Measurements from ENCODE around the gene NR2F6. TPM values are rescaled to one million over a fixed set of nuclear protein-coding genes. Genes with fewer than 3 reads are reported as not detected.

Gene NR2F6
- total RNA-seq, 1 experiment from 2014 or later: 26.3 TPM

DNA sequence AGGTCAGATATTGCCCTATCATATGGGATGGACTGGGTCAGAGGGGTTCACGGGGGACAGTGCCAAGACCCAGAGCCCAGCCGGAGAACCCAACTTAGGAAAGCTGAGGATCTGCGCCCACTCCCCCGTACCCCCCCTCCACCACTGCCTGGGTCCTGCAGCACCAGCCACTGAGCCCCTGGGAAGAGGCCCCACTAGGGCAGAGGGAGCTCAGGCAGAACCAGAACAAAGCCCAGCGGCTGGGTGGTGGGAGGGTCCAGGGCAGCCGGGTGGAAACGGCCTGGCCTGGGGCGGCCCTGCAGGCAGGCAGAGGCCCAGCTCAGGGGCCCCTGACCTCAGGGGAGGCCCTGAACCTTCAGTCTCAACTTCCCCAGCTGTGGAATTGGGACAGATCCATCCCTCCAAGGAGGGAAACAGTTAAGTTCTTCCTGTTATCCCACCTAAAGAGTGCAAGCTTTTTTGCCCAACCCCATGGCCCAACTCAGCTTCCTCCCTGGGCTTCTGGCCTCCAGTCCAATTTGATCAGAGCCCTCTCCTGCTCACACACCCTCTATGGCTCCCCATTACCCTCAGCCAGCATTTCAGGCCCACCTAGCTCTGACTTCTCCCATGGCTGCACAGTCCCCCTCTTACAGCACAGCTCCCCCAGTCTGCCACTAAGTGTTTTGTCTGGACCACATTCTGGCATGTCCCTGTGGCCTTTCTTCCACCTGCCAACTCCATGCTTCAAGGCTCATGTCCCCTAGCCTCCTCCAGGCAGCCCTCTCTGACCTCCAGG, 3.1 kb downstream of the NR2F6 start:
- H3K36me3 ChIP-seq (ENCODE audit: insufficient read depth, low read length, poor library complexity, severe bottlenecking): no peaks in the 10 kb centered on the region
- peaks cover 12% of the 10 kb centered on the region for H3K4me1 ChIP-seq (ENCODE audit: insufficient read depth, low read length, poor library complexity, severe bottlenecking)
- intact Hi-C loops (cut with micrococcal nuclease; ENCODE audit: unreplicated experiment): no loop called here
- BruUV-seq (replicated peaks): no TSS peak
- no peak overlapping the region for H3K27ac ChIP-seq (ENCODE audit: low read depth, low read length, poor library complexity, severe bottlenecking)
- H3K9me3 ChIP-seq (ENCODE audit: low read depth, low read length, poor library complexity, severe bottlenecking): no peaks in the 10 kb centered on the region
- ChIA-PET POLR2A (ENCODE audit: low non-redundant PET) (no interaction called here), CTCF (interaction anchor here (1.1 kb wide), 1 partner anchor 38 kb away, joined by 3 read pairs; no protein-coding TSS in a partner anchor)
- no peak for DNase-seq (ENCODE audit: low spot score)
- no peak overlapping the region for H3K4me3 ChIP-seq (ENCODE audit: low read depth, low read length, poor library complexity, severe bottlenecking)
- no peak for TF ChIP-seq EZH2 (IDR thresholded peaks at IDR 0.05; ENCODE audit: borderline replicate concordance, low read depth, low read length, poor library complexity, severe bottlenecking)
- TF ChIP-seq, protein P1, sequence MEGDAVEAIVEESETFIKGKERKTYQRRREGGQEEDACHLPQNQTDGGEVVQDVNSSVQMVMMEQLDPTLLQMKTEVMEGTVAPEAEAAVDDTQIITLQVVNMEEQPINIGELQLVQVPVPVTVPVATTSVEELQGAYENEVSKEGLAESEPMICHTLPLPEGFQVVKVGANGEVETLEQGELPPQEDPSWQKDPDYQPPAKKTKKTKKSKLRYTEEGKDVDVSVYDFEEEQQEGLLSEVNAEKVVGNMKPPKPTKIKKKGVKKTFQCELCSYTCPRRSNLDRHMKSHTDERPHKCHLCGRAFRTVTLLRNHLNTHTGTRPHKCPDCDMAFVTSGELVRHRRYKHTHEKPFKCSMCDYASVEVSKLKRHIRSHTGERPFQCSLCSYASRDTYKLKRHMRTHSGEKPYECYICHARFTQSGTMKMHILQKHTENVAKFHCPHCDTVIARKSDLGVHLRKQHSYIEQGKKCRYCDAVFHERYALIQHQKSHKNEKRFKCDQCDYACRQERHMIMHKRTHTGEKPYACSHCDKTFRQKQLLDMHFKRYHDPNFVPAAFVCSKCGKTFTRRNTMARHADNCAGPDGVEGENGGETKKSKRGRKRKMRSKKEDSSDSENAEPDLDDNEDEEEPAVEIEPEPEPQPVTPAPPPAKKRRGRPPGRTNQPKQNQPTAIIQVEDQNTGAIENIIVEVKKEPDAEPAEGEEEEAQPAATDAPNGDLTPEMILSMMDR (conservative IDR thresholded peaks at IDR 0.05; ENCODE audit: low read depth, low read length): no peak
- no peaks in the 10 kb centered on the region for H3K27me3 ChIP-seq (replicated peaks; ENCODE audit: insufficient read depth, low read depth, low read length, poor library complexity)

DNA sequence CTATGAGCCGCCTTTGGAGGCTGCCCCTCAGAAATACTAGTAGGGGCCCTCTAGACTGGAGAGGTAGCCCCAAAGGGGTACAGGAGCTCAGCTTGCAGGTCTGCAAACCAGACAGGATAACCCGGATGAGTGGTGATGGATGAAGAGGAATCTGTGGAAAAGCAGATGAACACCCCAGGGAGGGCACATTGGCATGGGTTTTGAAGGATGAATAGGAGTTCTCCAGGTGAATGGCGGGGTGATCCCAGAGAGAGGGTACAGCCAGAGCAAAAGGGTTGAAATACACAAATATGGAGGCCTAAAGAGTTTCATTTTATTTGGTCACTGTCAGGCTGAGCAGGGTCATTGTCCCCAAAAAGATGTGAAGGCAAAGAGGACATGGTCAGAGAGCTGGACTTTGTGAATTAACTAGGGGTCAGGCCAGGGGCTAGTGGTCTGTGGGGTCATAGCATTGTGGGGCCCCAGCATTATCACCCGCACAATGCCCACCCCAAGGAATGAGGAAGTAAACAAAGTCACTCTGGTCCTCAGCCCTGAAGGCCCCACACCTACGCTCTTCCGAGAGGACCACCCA, 4.8 kb downstream of the NR2F6 start:
- POLR2A ChIA-PET (ENCODE audit: low non-redundant PET): interaction anchor here (0.6 kb wide), 1 partner anchor 119 kb away, joined by 3 read pairs; no protein-coding TSS in a partner anchor
- Histone ChIP-seq H3K4me1 (ENCODE audit: insufficient read depth, low read length, poor library complexity, severe bottlenecking) (peaks cover 7% of the 10 kb centered on the region), H3K4me3 (ENCODE audit: low read depth, low read length, poor library complexity, severe bottlenecking) (no peak overlapping the region), H3K27ac (ENCODE audit: low read depth, low read length, poor library complexity, severe bottlenecking) (no peak overlapping the region), H3K9me3 (ENCODE audit: low read depth, low read length, poor library complexity, severe bottlenecking) (no peaks in the 10 kb centered on the region), H3K27me3 (replicated peaks; ENCODE audit: insufficient read depth, low read depth, low read length, poor library complexity) (no peaks in the 10 kb centered on the region), H3K36me3 (ENCODE audit: insufficient read depth, low read length, poor library complexity, severe bottlenecking) (no peaks in the 10 kb centered on the region)
- DNase-seq (ENCODE audit: low spot score): no peak
- BruUV-seq (replicated peaks): no TSS peak
- intact Hi-C loops (cut with micrococcal nuclease; ENCODE audit: unreplicated experiment): no loop called here
- TF ChIP-seq, protein P1 (conservative IDR thresholded peaks at IDR 0.05; ENCODE audit: low read depth, low read length): no peak
- TF ChIP-seq EZH2 (IDR thresholded peaks at IDR 0.05; ENCODE audit: borderline replicate concordance, low read depth, low read length, poor library complexity, severe bottlenecking): no peak
- CTCF ChIA-PET: no interaction called here

DNA sequence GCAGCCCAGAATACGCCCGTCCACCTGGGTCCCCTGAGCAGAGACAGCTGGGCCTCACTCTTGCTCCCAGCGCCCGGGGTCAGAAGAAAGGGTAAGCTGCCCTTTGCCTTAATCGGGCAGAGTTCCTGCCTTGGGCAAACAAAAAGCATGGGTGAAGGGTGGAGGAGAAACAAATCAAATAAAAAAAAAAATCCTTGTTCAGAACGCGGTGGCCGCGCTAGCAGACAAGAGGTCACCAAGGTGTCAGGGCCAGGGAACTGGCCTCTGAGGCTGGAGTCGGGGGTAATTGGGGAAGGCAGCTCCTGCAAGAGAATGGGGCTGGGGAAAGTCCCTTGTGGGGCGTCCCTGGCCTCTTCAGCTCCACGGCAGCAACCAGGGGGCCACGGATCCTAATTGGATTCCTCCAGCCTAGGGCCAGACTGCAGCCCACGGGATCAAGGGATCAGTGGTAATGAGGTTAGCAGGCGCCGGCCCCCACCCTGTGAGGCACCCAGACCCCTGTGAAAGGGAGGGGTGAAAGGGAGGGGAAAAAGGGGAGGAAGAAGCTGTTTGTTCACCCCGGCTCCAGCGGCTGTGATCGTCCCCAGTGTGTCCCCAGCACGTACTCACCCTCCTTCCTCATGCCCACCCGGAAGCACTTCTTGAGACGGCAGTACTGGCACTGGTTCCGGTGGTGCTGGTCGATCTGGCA, 5.5 kb downstream of the NR2F6 start:
- CTCF ChIA-PET: no interaction called here
- no peak for DNase-seq (ENCODE audit: low spot score)
- Histone ChIP-seq H3K9me3 (ENCODE audit: low read depth, low read length, poor library complexity, severe bottlenecking) (no peaks in the 10 kb centered on the region), H3K27ac (ENCODE audit: low read depth, low read length, poor library complexity, severe bottlenecking) (no peak overlapping the region), H3K4me1 (ENCODE audit: insufficient read depth, low read length, poor library complexity, severe bottlenecking) (peaks cover 8% of the 10 kb centered on the region), H3K36me3 (ENCODE audit: insufficient read depth, low read length, poor library complexity, severe bottlenecking) (no peaks in the 10 kb centered on the region), H3K4me3 (ENCODE audit: low read depth, low read length, poor library complexity, severe bottlenecking) (no peak overlapping the region), H3K27me3 (replicated peaks; ENCODE audit: insufficient read depth, low read depth, low read length, poor library complexity) (no peaks in the 10 kb centered on the region)
- intact Hi-C loops (cut with micrococcal nuclease; ENCODE audit: unreplicated experiment): no loop called here
- no TSS peak for BruUV-seq (replicated peaks)
- POLR2A ChIA-PET (ENCODE audit: low non-redundant PET): no interaction called here
- TF ChIP-seq, protein P1 (conservative IDR thresholded peaks at IDR 0.05; ENCODE audit: low read depth, low read length): no peak
- no peak for TF ChIP-seq EZH2 (IDR thresholded peaks at IDR 0.05; ENCODE audit: borderline replicate concordance, low read depth, low read length, poor library complexity, severe bottlenecking)
